ENCODE measurements around the gene SLC17A6. TPM values are rescaled to one million over a fixed set of nuclear protein-coding genes. Genes with fewer than 3 reads are reported as not detected.

The SLC17A6 gene
- total RNA-seq, result not detected
- long read RNA-seq, result 0 reads

DNA sequence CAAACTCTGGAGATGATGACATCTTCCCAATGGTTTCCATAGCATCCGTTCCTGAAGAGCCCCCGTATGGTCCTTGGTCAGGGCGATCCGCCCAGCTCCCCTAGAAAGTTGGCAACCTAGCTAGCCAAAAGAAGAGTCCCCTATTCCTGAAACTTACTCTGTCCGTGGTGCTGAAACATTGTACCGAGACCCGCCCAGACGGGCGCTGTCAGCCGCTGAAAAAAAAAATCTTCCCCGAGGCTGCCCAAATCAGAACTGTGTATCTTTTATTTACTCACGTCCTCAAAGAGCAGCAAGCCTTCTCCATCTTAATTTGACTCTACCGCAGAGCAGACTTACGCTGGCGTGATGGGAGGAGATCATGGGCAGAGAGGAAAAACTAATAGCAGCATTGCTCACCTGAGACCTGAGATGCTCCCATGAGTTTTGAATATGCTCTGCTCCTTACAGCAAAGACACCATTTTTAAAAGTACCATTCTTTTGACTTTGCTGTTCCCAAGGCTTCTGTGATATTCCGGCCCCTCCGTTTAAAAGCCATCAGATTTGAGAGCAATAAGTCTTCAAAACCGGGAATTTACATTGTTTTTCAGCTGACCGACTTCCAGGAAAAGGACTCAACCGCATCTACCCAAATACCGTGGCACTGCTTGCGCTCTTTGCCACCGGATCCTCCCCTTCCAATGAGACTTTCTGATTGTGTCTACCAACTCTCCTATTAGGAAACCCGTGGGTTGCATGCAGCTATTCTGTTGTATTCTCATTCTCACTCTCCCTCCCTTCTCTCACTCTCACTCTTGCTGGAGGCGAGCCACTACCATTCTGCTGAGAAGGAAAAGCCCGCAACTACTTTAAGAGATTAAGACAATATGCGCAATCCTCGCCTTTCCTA, at the start of gene SLC17A6:
Gene SLC17A6 (plus strand): TSS at position 786 of the 890 bp plus-strand sequence. CDS start 153 bp downstream, outside the sequence.
- DNase-seq (ENCODE audit: low spot score), result no peak

GRCh38 chr11:22302368-22302767, 35.8 kb upstream of the SLC17A6 start:
- no peak for DNase-seq (ENCODE audit: low spot score)

GRCh38 chr11:22304337-22304961, 33.7 kb upstream of the SLC17A6 start:
- DNase-seq (ENCODE audit: low spot score), result no peak

GRCh38 chr11:22317656-22318055, 20.5 kb upstream of the SLC17A6 start:
- DNase-seq (ENCODE audit: low spot score), result no peak

DNA sequence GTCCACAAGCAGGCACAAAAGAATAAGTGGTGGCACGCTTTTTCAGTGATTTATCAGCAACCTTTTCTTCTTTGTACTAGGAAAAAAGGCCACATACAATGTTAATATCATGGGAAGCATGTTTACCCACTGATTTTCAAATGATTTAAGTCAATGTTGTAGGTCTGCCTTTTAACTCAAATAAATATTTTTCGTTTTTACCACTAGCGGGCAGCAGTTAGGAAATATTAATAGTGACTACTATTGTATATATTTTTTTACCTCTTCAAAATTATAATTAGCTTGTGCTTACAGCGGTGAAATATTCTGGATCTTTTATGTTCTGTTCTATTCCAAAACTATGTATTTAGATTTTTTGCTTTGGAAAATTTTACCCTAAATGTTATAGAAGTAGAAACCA, 6.4 kb upstream of the SLC17A6 start:
- DNase-seq (ENCODE audit: low spot score), result no peak

DNA sequence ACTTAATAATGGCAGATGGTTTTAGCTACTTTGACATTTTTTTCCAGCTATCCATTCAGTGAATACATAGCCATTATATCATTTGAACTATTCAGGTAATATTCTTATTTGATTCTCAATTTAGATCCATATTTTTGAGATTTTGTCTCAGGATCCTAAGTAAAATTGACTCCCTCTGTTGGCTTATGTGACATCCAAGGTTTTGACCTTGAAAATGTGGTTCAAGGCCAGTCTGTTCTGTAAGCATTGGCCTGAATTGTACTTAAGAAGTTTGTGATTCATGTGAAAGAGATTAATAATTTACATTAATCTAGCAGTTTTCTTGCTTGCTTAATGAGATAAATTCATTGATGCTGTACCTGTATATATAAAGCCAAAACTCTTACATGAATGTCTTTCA, 1.6 kb upstream of the SLC17A6 start:
- no peak for DNase-seq (ENCODE audit: low spot score)

GRCh38 chr11:22339611-22340010, 1.4 kb downstream of the SLC17A6 start:
- DNase-seq (ENCODE audit: low spot score), result no peak

GRCh38 chr11:22340235-22340634, 2.1 kb downstream of the SLC17A6 start:
- DNase-seq (ENCODE audit: low spot score), result no peak

DNA sequence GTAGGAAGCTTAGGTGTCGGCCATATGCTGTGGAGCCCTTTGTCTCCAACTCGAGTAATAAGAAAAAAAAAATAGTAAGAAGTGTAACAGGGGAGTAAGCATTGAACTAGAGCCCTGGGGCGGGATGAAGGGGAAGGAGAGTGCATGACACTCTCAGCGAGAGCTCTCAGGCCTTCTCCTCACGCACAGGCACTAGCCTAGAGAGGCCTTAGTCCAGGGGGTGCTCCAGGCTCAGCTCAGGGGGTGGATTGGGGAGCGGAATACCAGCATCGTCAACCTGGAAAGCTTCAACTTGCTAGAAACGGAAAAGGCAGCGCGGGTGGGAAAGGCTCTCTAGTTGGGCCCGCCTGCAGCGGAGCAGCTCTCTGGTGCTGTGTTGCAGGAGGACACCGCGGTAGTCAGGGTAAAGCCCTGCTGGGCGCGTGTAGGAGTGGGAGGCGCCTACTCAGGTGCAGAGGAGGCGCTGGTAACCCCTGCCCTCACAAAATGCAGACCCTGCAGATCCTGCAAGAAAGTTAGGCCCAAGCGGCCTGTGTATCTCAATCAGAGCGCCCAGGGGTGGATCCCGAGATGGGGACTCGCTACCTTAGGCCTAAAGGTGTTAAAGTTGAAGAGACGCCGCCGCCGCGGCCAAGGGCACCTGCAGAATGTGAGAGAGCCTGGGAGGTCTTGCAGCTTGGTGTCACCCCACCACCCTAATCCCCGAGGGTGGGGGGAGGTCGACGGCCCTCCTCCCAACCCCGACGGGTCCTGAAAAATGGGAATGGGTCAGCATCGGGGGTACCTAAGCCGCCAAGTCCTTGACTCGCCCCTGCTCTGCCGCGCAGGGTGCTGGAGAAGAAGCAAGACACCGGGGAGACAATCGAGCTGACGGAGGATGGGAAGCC, 2.8 kb downstream of the SLC17A6 start:
- peak; percentile 85 for DNase-seq (ENCODE audit: low spot score)

DNA sequence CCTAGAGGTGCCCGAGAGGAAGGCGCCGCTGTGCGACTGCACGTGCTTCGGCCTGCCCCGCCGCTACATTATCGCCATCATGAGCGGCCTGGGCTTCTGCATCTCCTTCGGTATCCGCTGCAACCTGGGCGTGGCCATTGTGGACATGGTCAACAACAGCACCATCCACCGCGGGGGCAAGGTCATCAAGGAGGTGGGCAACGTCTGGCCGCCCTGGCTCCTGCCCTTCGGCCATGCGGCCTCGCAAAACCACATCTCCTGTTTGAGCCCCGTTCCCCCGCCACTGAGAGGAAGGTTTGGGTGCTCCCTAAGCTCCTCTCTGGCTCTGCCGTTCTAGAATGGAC, 3.4 kb downstream of the SLC17A6 start:
- no peak for DNase-seq (ENCODE audit: low spot score)

DNA sequence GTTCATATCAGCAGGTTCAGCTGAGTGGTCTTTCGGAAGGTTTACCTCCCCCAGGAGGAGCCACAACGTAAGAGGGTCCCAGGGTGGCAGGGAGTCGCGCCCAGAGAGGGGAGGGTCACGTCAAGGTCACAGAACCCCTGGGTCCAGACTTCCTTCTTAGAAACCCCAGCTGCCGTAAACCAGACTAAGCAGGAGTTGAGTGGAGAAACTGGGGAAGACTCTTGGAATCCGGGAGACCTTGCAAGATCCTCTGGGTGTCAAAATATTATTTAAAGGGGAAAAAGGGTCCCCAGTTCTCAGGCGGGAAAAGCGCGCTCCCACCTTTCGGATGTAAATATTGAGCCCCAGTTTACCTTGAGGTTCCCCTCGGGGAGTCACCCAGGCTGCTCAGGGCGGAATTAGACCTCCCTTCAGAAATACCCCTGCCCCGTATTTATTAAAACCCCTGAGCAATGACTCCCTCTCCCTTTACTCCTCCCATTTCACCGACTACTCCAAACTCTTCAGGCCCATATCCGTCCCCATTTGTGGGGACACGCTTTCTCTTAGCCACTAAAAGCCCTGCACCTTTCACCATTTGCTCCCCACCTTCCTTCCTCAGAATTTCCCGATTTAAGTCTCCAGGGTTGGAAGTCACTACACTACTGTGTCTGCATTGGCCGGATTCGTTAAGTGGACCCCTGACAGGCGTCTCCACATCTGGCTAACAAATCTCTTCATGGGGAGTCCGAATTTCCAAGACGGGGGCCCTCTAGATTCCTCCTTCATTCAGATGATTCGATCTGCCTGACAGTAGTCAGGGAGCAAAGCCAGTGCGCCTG, 4.2 kb downstream of the SLC17A6 start:
- no peak for DNase-seq (ENCODE audit: low spot score)

- DNase-seq (ENCODE audit: low spot score), result no peak
These were observed 4.8 kb downstream of the SLC17A6 start for GRCh38 chr11:22343032-22343324.

DNA sequence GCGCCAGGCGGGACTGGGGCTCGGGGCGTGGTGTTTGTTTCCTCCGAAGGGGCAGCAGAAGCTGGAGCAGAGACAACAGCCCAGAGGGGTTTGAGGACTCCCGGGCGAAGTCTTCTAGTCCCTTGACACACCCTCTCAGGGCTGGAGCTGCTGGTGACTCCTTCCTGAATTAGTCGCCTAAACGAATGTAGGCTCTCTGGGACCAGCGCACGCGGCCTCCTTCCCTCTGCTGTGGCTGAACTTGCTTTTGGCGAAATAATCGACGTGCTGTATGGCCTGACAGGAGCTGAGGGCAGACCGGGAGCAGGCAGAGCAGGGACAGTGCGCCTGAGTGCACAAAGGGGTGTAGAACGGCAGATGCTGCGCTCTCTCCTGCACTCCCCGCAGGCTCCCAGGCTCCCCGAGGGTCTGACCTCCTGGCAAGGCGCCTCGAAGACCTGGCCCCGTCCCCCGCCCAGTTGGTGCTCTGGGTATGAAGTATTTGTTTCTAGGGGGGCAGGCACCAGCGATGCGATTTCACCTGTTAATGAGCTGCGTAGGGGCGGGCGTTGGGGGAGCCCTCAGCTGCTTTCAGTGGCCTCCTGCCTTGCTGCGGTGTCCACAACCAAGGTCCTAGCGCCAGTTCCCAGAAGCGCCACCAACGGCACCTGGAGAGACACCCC, 5.3 kb downstream of the SLC17A6 start:
- peak; percentile 85 for DNase-seq (ENCODE audit: low spot score)

GRCh38 chr11:22344081-22344480, 5.9 kb downstream of the SLC17A6 start:
- no peak for DNase-seq (ENCODE audit: low spot score)

DNA sequence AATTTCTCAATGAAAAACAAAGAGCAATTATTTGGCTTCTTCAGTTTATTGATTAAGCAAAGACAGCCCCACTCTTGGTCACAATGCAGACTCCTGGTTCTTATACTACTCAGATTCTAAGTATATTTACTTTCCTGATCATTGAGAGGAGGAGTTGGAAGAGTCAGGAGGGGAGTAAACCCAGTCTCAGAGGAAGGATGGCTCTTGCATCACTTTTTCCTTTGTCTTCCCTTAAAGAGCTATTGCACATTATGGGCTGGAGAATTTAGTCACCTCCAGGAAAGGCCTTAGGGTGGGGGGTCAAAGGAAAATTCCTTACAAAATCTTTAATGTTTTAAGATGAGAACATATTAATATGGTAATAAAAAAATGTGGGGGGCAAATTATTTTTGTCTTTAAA, 8.1 kb downstream of the SLC17A6 start:
- DNase-seq (ENCODE audit: low spot score), result no peak

DNA sequence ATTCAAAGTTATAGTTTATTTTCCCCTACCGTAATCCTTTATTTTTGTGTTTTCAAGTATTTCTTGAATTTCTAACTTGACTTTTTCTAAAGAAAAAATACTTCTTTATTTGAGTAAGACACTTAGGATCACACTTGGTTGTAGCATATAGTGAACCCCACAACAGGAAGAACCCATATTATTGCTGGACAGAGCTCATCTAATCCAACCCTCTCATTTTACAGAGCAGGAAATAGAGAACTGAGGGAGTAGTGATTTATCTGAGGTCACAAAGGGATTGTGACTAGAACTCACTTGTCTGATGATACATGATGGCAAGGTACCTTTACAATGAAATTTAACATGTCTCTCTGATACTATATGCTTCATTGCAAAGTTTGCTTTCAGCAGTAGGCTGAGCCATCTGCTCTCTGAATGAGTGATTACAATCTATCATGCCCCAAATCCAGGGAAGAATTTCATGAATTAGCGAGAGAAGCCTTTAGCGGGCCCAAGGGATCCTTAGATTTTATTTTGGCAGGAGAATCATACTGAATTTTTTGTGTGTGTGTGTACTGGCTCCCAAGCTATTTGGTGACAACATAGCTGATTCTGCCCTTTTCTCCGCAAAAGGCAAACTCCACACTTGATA, 9.8 kb downstream of the SLC17A6 start:
- no peak for DNase-seq (ENCODE audit: low spot score)

- DNase-seq (ENCODE audit: low spot score), result no peak
These were observed 11.3 kb downstream of the SLC17A6 start for GRCh38 chr11:22349491-22349890.

DNA sequence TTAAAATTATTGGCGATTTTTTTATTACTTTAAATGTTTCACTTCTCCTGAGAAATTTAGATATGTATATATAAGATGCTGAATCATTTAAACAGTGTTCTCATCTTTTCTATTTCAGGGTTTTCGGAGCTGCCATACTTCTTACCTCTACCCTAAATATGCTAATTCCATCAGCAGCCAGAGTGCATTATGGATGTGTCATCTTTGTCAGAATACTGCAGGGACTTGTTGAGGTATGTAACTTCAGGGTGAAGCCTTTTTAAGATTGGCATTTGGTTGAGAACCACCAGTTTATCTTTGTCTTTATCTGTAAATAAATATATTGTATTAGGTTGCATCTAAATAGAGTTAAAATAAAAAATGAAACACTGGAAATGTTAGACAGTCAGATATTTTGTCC, 21.1 kb downstream of the SLC17A6 start:
- no peak for DNase-seq (ENCODE audit: low spot score)

DNA sequence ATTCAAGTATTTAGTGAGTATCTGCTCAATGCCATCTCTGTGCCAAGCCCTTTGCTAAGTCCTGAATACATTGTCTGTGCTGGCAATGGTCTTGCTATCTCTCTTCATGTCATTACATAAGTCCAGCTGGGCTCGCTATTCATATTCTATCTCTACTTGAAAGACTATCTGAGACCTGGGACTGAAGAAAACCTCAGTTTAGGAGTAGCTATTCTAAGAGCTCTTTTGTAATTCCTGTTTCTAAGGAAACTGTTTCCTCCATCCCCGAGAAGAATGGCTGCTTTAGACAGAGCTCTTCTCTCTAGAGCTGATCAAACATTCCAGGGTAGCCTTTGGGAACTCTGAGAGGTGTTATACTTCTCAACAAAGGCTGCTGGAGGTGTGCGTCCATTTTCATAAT, 33.0 kb downstream of the SLC17A6 start:
- no peak for DNase-seq (ENCODE audit: low spot score)

DNA sequence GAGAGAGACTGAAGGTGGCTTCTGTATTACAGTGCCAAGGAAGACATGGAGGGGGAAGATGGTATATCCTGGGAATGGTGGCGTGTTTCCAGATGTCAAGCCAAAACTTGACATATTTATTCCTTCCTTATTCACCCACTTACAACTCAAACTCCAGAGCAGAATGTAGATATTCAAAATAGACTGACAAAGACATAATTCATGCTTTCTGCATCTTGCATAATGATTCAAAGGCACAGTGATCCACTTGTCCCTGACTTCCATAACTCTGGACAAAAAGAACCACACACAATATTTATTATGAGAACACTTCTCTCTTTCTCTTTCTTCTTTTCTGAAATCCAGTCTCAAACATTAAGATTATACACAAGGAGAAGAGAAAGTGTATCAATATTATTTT, 48.9 kb downstream of the SLC17A6 start:
- no peak for DNase-seq (ENCODE audit: low spot score)

All from mesenteric fat pad (tissue), 1 donor.